ENCODE measurements around the gene SCN5A.

Gene SCN5A

GRCh38 chr3:38662544-38662943 is 13.1 kb upstream of the SCN5A start:
- no peak overlapping the region for H3K4me3 ChIP-seq
- H3K36me3 ChIP-seq: 0 out of 22 replicates have a peak, but pooled peaks cover 0 to 2% (median 0%) of the 10 kb centered on the region in 11 experiments
- no peaks in the 10 kb centered on the region for H4K20me1 ChIP-seq
- peaks cover 20 to 33% (median 27%) of the 10 kb centered on the region in 11 experiments for H3K9me3 ChIP-seq (replicated peaks in 1 of 11)
- TF ChIP-seq Cebpa-rat (IDR thresholded peaks at IDR 0.05): no peak
- H3K9ac ChIP-seq: no peak overlapping the region
- no peak overlapping the region for H3K4me2 ChIP-seq
- no peaks in the 10 kb centered on the region for H3K27me3 ChIP-seq
- no peaks in the 10 kb centered on the region for H3K4me1 ChIP-seq
- no peak overlapping the region for H3K27ac ChIP-seq

GRCh38 chr3:38658841-38659240 is 9.4 kb upstream of the SCN5A start:
- Histone ChIP-seq H3K4me2 (no peak overlapping the region), H3K27ac (no peak overlapping the region), H4K20me1 (no peaks in the 10 kb centered on the region), H3K27me3 (no peaks in the 10 kb centered on the region), H3K9ac (no peak overlapping the region), H3K4me1 (peaks cover 0 to 13% (median 10%) of the 10 kb centered on the region in 10 experiments; a peak in 11 of 20 replicates), H3K9me3 (replicated peaks in 1 of 11) (peaks cover 20 to 33% (median 27%) of the 10 kb centered on the region in 11 experiments), H3K36me3 (0 out of 22 replicates have a peak, but pooled peaks cover 0 to 2% (median 0%) of the 10 kb centered on the region in 11 experiments), H3K4me3 (no peak overlapping the region)
- no peak for TF ChIP-seq Cebpa-rat (IDR thresholded peaks at IDR 0.05)

GRCh38 chr3:38657369-38657768 is 7.9 kb upstream of the SCN5A start:
- no peak overlapping the region for H3K9ac ChIP-seq

GRCh38 chr3:38655708-38656300 is 6.3 kb upstream of the SCN5A start:
- Histone ChIP-seq H3K9me3 (replicated peaks in 1 of 11) (peaks cover 0 to 4% (median 2%) of the 10 kb centered on the region in 11 experiments; a peak in 11 of 22 replicates), H3K27me3 (peaks cover 0 to 3% (median 0%) of the 10 kb centered on the region in 11 experiments; a peak in 5 of 22 replicates), H3K27ac (no peak overlapping the region), H4K20me1 (no peaks in the 10 kb centered on the region), H3K36me3 (no peaks in the 10 kb centered on the region), H3K4me1 (peaks cover 0 to 17% (median 10%) of the 10 kb centered on the region in 10 experiments; a peak in 11 of 20 replicates), H3K4me2 (0 out of 22 replicates have a peak overlapping the region, but pooled peaks of 2 of the 11 experiments have one; percentile 23 to 28), H3K9ac (no peak overlapping the region), H3K4me3 (no peak overlapping the region)
- no peak for TF ChIP-seq Cebpa-rat (IDR thresholded peaks at IDR 0.05)

More at GRCh38 chr3:38657369-38657768, 7.9 kb upstream of the SCN5A start:
- Histone ChIP-seq H4K20me1 (no peaks in the 10 kb centered on the region), H3K9me3 (replicated peaks in 1 of 11) (peaks cover 12 to 19% (median 17%) of the 10 kb centered on the region in 11 experiments), H3K36me3 (0 out of 22 replicates have a peak, but pooled peaks cover 0 to 2% (median 0%) of the 10 kb centered on the region in 11 experiments), H3K27me3 (no peaks in the 10 kb centered on the region), H3K4me3 (no peak overlapping the region), H3K4me1 (peaks cover 0 to 13% (median 10%) of the 10 kb centered on the region in 10 experiments; a peak in 11 of 20 replicates), H3K27ac (no peak overlapping the region), H3K4me2 (no peak overlapping the region)
- no peak for TF ChIP-seq Cebpa-rat (IDR thresholded peaks at IDR 0.05)

- Histone ChIP-seq H3K27me3 (peaks cover 2 to 20% (median 15%) of the 10 kb centered on the region in 11 experiments; a peak in 20 of 22 replicates), H3K9me3 (replicated peaks in 1 of 11) (no peaks in the 10 kb centered on the region)
- no peak for TF ChIP-seq Cebpa-rat (IDR thresholded peaks at IDR 0.05)
These were observed 4.4 kb upstream of the SCN5A start for GRCh38 chr3:38653685-38654537.

GRCh38 chr3:38652934-38653333 is 3.4 kb upstream of the SCN5A start:
- Histone ChIP-seq H3K27me3 (peaks cover 5 to 29% (median 23%) of the 10 kb centered on the region in 11 experiments; a peak in 20 of 22 replicates), H3K27ac (no peak overlapping the region), H3K36me3 (no peaks in the 10 kb centered on the region), H3K9me3 (replicated peaks in 1 of 11) (no peaks in the 10 kb centered on the region), H4K20me1 (peaks cover 0 to 9% (median 2%) of the 10 kb centered on the region in 11 experiments; a peak in 4 of 22 replicates), H3K4me1 (peaks cover 5 to 28% (median 26%) of the 10 kb centered on the region in 10 experiments; a peak in 17 of 20 replicates), H3K4me2 (no peak overlapping the region), H3K9ac (no peak overlapping the region), H3K4me3 (no peak overlapping the region)
- TF ChIP-seq Cebpa-rat (IDR thresholded peaks at IDR 0.05): no peak

More at GRCh38 chr3:38653685-38654537, 4.4 kb upstream of the SCN5A start:
- Histone ChIP-seq H3K4me2 (no peak overlapping the region), H4K20me1 (0 out of 22 replicates have a peak, but pooled peaks cover 0 to 3% (median 0%) of the 10 kb centered on the region in 11 experiments), H3K9ac (no peak overlapping the region), H3K36me3 (no peaks in the 10 kb centered on the region), H3K27ac (no peak overlapping the region), H3K4me1 (peaks cover 3 to 23% (median 19%) of the 10 kb centered on the region in 10 experiments; a peak in 17 of 20 replicates), H3K4me3 (no peak overlapping the region)

- Histone ChIP-seq H3K9ac (no peak overlapping the region), H3K36me3 (no peaks in the 10 kb centered on the region), H3K4me3 (no peak overlapping the region), H3K9me3 (replicated peaks in 1 of 11) (no peaks in the 10 kb centered on the region), H4K20me1 (peaks cover 0 to 15% (median 4%) of the 10 kb centered on the region in 11 experiments; a peak in 5 of 22 replicates), H3K4me2 (peak overlapping the region; percentile 32 to 98 (median 46); a peak in 18 of 22 replicates), H3K4me1 (peaks cover 5 to 28% (median 26%) of the 10 kb centered on the region in 10 experiments; a peak in 17 of 20 replicates), H3K27ac (no peak overlapping the region), H3K27me3 (peaks cover 5 to 32% (median 23%) of the 10 kb centered on the region in 11 experiments; a peak in 20 of 22 replicates)
- no peak for TF ChIP-seq Cebpa-rat (IDR thresholded peaks at IDR 0.05)
These were observed 1.8 kb upstream of the SCN5A start for GRCh38 chr3:38651153-38651789.

GRCh38 chr3:38650248-38650951 is 913 bp upstream of the SCN5A start:
- peak overlapping the region in 4 of 11 experiments; percentile 66 to 83 (median 77); a peak in 3 of 22 replicates for H3K9ac ChIP-seq
- peaks cover 5 to 32% (median 23%) of the 10 kb centered on the region in 11 experiments; a peak in 20 of 22 replicates for H3K27me3 ChIP-seq
- H3K4me3 ChIP-seq: peak overlapping the region; percentile 65 to 81 (median 73); a peak in 15 of 20 replicates
- peak overlapping the region; percentile 85 to 100 (median 99) for H3K4me2 ChIP-seq
- H3K4me1 ChIP-seq: peaks cover 5 to 25% (median 21%) of the 10 kb centered on the region in 10 experiments; a peak in 17 of 20 replicates
- H3K27ac ChIP-seq: no peak overlapping the region
- H4K20me1 ChIP-seq: peaks cover 0 to 15% (median 4%) of the 10 kb centered on the region in 11 experiments; a peak in 5 of 22 replicates
- no peak for TF ChIP-seq Cebpa-rat (IDR thresholded peaks at IDR 0.05)
- no peaks in the 10 kb centered on the region for H3K36me3 ChIP-seq
- H3K9me3 ChIP-seq (replicated peaks in 1 of 11): no peaks in the 10 kb centered on the region

Measured in BLaER1 treated with 17β-estradiol and CSF1 and Interleukin-3, amounts not matched to agents 10 nM and 100 nM (cell line).